Liver (tissue), 3 donors: ENCODE results near the gene IRS1.

ENCODE experiments used
- JUND ChIP-seq, 2 donors: IDR thresholded peaks; 2 replicates each; pipeline ENCODE4 v1.6.1; 2016; ENCODE audit warnings: antibody characterized with exemption in 2 of 2
- TF ChIP-seq, protein P1 (sequence below): fragments of 150-350 bp; IDR thresholded peaks from 2 replicates; pipeline ENCODE4 v1.5.1; 2017; ENCODE audit warnings: improper control_type of control experiment, low read depth, low read length; ENCODE audit not compliant: missing input control
- donor health status: healthy.
- donor health status: healthy.

- TF ChIP-seq JUND (IDR thresholded peaks at IDR 0.05), result no peak
- TF ChIP-seq, protein P1, sequence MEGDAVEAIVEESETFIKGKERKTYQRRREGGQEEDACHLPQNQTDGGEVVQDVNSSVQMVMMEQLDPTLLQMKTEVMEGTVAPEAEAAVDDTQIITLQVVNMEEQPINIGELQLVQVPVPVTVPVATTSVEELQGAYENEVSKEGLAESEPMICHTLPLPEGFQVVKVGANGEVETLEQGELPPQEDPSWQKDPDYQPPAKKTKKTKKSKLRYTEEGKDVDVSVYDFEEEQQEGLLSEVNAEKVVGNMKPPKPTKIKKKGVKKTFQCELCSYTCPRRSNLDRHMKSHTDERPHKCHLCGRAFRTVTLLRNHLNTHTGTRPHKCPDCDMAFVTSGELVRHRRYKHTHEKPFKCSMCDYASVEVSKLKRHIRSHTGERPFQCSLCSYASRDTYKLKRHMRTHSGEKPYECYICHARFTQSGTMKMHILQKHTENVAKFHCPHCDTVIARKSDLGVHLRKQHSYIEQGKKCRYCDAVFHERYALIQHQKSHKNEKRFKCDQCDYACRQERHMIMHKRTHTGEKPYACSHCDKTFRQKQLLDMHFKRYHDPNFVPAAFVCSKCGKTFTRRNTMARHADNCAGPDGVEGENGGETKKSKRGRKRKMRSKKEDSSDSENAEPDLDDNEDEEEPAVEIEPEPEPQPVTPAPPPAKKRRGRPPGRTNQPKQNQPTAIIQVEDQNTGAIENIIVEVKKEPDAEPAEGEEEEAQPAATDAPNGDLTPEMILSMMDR, result no peak
Observed at GRCh38 chr2:226776104-226776503, 23.5 kb downstream of the IRS1 start.
